WTC11 (cell line): ENCODE results near the gene OR4D2. TPM values are rescaled to one million over a fixed set of nuclear protein-coding genes. Genes with fewer than 3 reads are reported as not detected.

ENCODE experiments used
- ATAC-seq: fragments of 200-7000 bp; cut with Tn5 transposase; 2 replicates; pipeline ENCODE4 v1.10.0; 2021; ENCODE audit warnings: mild to moderate bottlenecking, moderate library complexity
- CTCF ChIA-PET: fragments of 300-600 bp; sonication (Branson Sonifier 250); formaldehyde crosslinking; loops from one replicate; lab custom pipeline; 2021; ENCODE audit warnings: antibody characterized with exemption; lab: Charles Lee
- POLR2A ChIA-PET: fragments of 350-600 bp; sonication (Branson Sonifier 250); formaldehyde crosslinking; loops from one replicate; lab custom pipeline; 2021; ENCODE audit warnings: antibody characterized with exemption; lab: Charles Lee
- DNase-seq: peaks from one replicate; pipeline ENCODE4 v3.0.0; 2021; ENCODE audit warnings: low spot score
- H3K27ac Mint-ChIP-seq: 2 replicates; pipeline ENCODE4 v1.8.0; 2021; ENCODE audit warnings: mixed read lengths
- H3K27me3 Mint-ChIP-seq: 2 replicates; pipeline ENCODE4 v1.8.0; 2021; ENCODE audit warnings: low read depth, mild to moderate bottlenecking, moderate library complexity, mixed read lengths
- H3K36me3 Mint-ChIP-seq: 2 replicates; pipeline ENCODE4 v1.8.0; 2021; ENCODE audit warnings: mixed read lengths
- H3K4me1 Mint-ChIP-seq: 2 replicates; pipeline ENCODE4 v1.8.0; 2022; ENCODE audit warnings: mixed read lengths
- H3K4me3 Mint-ChIP-seq: 2 replicates; pipeline ENCODE4 v1.8.0; 2021; ENCODE audit warnings: mild to moderate bottlenecking, moderate library complexity, mixed read lengths
- H3K9me3 Mint-ChIP-seq: 2 replicates; pipeline ENCODE4 v1.8.0; 2021; ENCODE audit warnings: mixed read lengths
- CDX4 ChIP-seq: fragments of 250-450 bp; sonication (Bioruptor Pico); IDR thresholded peaks from 2 replicates; pipeline ENCODE4 v1.9.0; 2021; ENCODE audit warnings: moderate library complexity, mild to moderate bottlenecking, inconsistent platforms, borderline replicate concordance
- ELF4 ChIP-seq: sonication (generic); formaldehyde crosslinking; IDR thresholded peaks from 2 replicates; pipeline ENCODE4 v1.8.1; 2022; ENCODE audit warnings: low read depth, mild to moderate bottlenecking, moderate library complexity, missing genetic modification reagents
- FOXJ3 ChIP-seq: sonication (generic); formaldehyde crosslinking; IDR thresholded peaks from 2 replicates; pipeline ENCODE4 v1.9.0; 2021; ENCODE audit warnings: missing genetic modification reagents, mild to moderate bottlenecking, borderline replicate concordance
- FOXP1 ChIP-seq: sonication (generic); formaldehyde crosslinking; IDR thresholded peaks from 2 replicates; pipeline ENCODE4 v1.8.0; 2022; ENCODE audit warnings: missing genetic modification reagents, mild to moderate bottlenecking, moderate library complexity, borderline replicate concordance
- IRF1 ChIP-seq: sonication (generic); formaldehyde crosslinking; IDR thresholded peaks from 2 replicates; pipeline ENCODE4 v1.8.0; 2023; ENCODE audit warnings: missing genetic modification reagents
- MYBL2 ChIP-seq: sonication (generic); formaldehyde crosslinking; IDR thresholded peaks from 2 replicates; pipeline ENCODE4 v1.8.1; 2023; ENCODE audit warnings: mild to moderate bottlenecking, moderate library complexity, missing genetic modification reagents
- NR3C1 ChIP-seq: sonication (generic); formaldehyde crosslinking; conservative IDR thresholded peaks from 2 replicates; pipeline ENCODE4 v1.8.1; 2023; ENCODE audit warnings: low read depth, mild to moderate bottlenecking, missing genetic modification reagents
- PRDM15 ChIP-seq: sonication (generic); formaldehyde crosslinking; IDR thresholded peaks from 2 replicates; pipeline ENCODE4 v1.8.0; 2022; ENCODE audit warnings: missing genetic modification reagents
- PRRX2 ChIP-seq: fragments of 250-450 bp; sonication (Bioruptor Pico); IDR thresholded peaks from 2 replicates; pipeline ENCODE4 v1.8.0; 2021; ENCODE audit warnings: mild to moderate bottlenecking
- RORB ChIP-seq: fragments of 250-450 bp; sonication (Bioruptor Pico); IDR thresholded peaks from 2 replicates; pipeline ENCODE4 v1.9.0; 2021; ENCODE audit warnings: mild to moderate bottlenecking
- USF1 ChIP-seq: sonication (generic); formaldehyde crosslinking; IDR thresholded peaks from 2 replicates; pipeline ENCODE4 v1.8.0; 2022; ENCODE audit warnings: mild to moderate bottlenecking, missing genetic modification reagents
- USF2 ChIP-seq: sonication (generic); formaldehyde crosslinking; IDR thresholded peaks from 2 replicates; pipeline ENCODE4 v1.8.1; 2023; ENCODE audit warnings: mild to moderate bottlenecking, missing genetic modification reagents, moderate library complexity
- ZNF219 ChIP-seq: sonication (generic); formaldehyde crosslinking; IDR thresholded peaks from 2 replicates; pipeline ENCODE4 v1.8.0; 2023; ENCODE audit warnings: missing genetic modification reagents, mild to moderate bottlenecking, borderline replicate concordance
- ZNF263 ChIP-seq: sonication (generic); formaldehyde crosslinking; IDR thresholded peaks from 2 replicates; pipeline ENCODE4 v1.8.1; 2022; ENCODE audit warnings: low read depth, mild to moderate bottlenecking, moderate library complexity, missing genetic modification reagents
- ZNF317 ChIP-seq: sonication (generic); formaldehyde crosslinking; IDR thresholded peaks from 2 replicates; pipeline ENCODE4 v1.8.1; 2023; ENCODE audit warnings: low read depth, mild to moderate bottlenecking, moderate library complexity, missing genetic modification reagents, borderline replicate concordance
- ZNF423 ChIP-seq: fragments of 250-450 bp; sonication (Bioruptor Pico); IDR thresholded peaks from 2 replicates; pipeline ENCODE4 v2.1.2; 2022; ENCODE audit warnings: mild to moderate bottlenecking, moderate library complexity
- ZSCAN18 ChIP-seq: fragments of 250-450 bp; sonication (Bioruptor Pico); IDR thresholded peaks from 2 replicates; pipeline ENCODE4 v2.1.2; 2022; ENCODE audit warnings: mild to moderate bottlenecking, moderate library complexity
- total RNA-seq: library from RNA; stranded (reverse); gene quantifications from 3 replicates; pipeline ENCODE4 v1.2.3, GENCODE V29; 2021
- TF ChIP-seq, protein P1 (sequence below): sonication (generic); formaldehyde crosslinking; IDR thresholded peaks from 2 replicates; pipeline ENCODE4 v1.8.1; 2023; ENCODE audit warnings: mild to moderate bottlenecking, moderate library complexity, missing genetic modification reagents
- TF ChIP-seq, protein P2 (sequence below): sonication (generic); formaldehyde crosslinking; IDR thresholded peaks from 2 replicates; pipeline ENCODE4 v1.8.0; 2023; ENCODE audit warnings: missing genetic modification reagents, mild to moderate bottlenecking, borderline replicate concordance
- TF ChIP-seq, protein P3 (sequence below): sonication (generic); formaldehyde crosslinking; IDR thresholded peaks from 2 replicates; pipeline ENCODE4 v1.8.1; 2023; ENCODE audit warnings: mild to moderate bottlenecking, missing genetic modification reagents, moderate library complexity

Gene OR4D2
- total RNA-seq, 1 experiment from 2014 or later, result not detected

DNA sequence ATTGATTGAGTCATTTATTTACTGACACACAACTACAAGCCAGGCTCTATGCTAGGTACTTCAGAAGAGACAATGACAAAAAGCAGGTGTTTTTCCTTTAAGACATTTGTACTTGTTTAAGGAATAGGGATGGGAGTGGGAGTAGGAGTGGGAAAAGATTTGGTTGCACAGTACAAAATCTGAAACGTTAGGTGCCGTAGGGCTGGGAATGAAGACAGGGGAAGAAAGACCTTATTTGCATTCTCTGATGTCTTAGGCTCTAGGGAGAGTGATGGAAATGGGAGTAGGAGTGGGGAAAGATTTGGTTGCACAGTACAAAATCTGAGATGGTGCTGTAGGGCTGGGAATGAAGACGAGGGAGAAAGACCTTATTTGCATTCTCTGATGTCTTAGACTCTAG, 47.3 kb upstream of the OR4D2 start:
- TF ChIP-seq IRF1 (CRISPR knock-in tag), result no peak
- TF ChIP-seq USF2 (CRISPR knock-in tag), result no peak
- no peak for TF ChIP-seq NR3C1 (CRISPR knock-in tag)
- TF ChIP-seq MYBL2 (CRISPR knock-in tag), result no peak
- no peak for TF ChIP-seq ZNF317 (CRISPR knock-in tag)
- TF ChIP-seq PRDM15 (CRISPR knock-in tag), result no peak
- no peak for TF ChIP-seq ELF4 (CRISPR knock-in tag)
- TF ChIP-seq USF1 (CRISPR knock-in tag), result no peak
- no peak for TF ChIP-seq PRRX2 (CRISPR knock-in tag)
- TF ChIP-seq ZNF219 (CRISPR knock-in tag), result no peak
- TF ChIP-seq ZNF423 (CRISPR knock-in tag), result no peak
- TF ChIP-seq RORB (CRISPR knock-in tag), result no peak
- no peak for TF ChIP-seq FOXP1
- TF ChIP-seq, protein P1, sequence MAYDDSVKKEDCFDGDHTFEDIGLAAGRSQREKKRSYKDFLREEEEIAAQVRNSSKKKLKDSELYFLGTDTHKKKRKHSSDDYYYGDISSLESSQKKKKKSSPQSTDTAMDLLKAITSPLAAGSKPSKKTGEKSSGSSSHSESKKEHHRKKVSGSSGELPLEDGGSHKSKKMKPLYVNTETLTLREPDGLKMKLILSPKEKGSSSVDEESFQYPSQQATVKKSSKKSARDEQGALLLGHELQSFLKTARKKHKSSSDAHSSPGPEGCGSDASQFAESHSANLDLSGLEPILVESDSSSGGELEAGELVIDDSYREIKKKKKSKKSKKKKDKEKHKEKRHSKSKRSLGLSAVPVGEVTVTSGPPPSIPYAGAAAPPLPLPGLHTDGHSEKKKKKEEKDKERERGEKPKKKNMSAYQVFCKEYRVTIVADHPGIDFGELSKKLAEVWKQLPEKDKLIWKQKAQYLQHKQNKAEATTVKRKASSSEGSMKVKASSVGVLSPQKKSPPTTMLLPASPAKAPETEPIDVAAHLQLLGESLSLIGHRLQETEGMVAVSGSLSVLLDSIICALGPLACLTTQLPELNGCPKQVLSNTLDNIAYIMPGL (CRISPR knock-in tag), result no peak
- no peak for TF ChIP-seq ZNF263
- TF ChIP-seq CDX4 (CRISPR knock-in tag), result no peak
- TF ChIP-seq, protein P2, sequence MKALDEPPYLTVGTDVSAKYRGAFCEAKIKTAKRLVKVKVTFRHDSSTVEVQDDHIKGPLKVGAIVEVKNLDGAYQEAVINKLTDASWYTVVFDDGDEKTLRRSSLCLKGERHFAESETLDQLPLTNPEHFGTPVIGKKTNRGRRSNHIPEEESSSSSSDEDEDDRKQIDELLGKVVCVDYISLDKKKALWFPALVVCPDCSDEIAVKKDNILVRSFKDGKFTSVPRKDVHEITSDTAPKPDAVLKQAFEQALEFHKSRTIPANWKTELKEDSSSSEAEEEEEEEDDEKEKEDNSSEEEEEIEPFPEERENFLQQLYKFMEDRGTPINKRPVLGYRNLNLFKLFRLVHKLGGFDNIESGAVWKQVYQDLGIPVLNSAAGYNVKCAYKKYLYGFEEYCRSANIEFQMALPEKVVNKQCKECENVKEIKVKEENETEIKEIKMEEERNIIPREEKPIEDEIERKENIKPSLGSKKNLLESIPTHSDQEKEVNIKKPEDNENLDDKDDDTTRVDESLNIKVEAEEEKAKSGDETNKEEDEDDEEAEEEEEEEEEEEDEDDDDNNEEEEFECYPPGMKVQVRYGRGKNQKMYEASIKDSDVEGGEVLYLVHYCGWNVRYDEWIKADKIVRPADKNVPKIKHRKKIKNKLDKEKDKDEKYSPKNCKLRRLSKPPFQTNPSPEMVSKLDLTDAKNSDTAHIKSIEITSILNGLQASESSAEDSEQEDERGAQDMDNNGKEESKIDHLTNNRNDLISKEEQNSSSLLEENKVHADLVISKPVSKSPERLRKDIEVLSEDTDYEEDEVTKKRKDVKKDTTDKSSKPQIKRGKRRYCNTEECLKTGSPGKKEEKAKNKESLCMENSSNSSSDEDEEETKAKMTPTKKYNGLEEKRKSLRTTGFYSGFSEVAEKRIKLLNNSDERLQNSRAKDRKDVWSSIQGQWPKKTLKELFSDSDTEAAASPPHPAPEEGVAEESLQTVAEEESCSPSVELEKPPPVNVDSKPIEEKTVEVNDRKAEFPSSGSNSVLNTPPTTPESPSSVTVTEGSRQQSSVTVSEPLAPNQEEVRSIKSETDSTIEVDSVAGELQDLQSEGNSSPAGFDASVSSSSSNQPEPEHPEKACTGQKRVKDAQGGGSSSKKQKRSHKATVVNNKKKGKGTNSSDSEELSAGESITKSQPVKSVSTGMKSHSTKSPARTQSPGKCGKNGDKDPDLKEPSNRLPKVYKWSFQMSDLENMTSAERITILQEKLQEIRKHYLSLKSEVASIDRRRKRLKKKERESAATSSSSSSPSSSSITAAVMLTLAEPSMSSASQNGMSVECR (CRISPR knock-in tag), result no peak
- no peak for TF ChIP-seq ZSCAN18 (CRISPR knock-in tag)
- TF ChIP-seq, protein P3, sequence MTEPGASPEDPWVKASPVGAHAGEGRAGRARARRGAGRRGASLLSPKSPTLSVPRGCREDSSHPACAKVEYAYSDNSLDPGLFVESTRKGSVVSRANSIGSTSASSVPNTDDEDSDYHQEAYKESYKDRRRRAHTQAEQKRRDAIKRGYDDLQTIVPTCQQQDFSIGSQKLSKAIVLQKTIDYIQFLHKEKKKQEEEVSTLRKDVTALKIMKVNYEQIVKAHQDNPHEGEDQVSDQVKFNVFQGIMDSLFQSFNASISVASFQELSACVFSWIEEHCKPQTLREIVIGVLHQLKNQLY, result no peak
- no peak for TF ChIP-seq FOXJ3 (CRISPR knock-in tag)
- ChIA-PET CTCF (interaction anchor here (1.0 kb wide), 1 partner anchor 53 kb away, joined by 8 read pairs; no protein-coding TSS in a partner anchor), POLR2A (no interaction called here)
- H3K4me1 Mint-ChIP-seq, result no peaks in the 10 kb centered on the region
- no peaks in the 10 kb centered on the region for H3K9me3 Mint-ChIP-seq
- H3K36me3 Mint-ChIP-seq, result no peaks in the 10 kb centered on the region
- ATAC-seq (no peak), DNase-seq (no peak)
- peaks cover 5% of the 10 kb centered on the region; the same call in 1 of the 2 replicates for H3K27me3 Mint-ChIP-seq
- no peak overlapping the region for H3K27ac Mint-ChIP-seq
- no peak overlapping the region for H3K4me3 Mint-ChIP-seq
